ENCODE data around the gene RIIAD1.

DNA sequence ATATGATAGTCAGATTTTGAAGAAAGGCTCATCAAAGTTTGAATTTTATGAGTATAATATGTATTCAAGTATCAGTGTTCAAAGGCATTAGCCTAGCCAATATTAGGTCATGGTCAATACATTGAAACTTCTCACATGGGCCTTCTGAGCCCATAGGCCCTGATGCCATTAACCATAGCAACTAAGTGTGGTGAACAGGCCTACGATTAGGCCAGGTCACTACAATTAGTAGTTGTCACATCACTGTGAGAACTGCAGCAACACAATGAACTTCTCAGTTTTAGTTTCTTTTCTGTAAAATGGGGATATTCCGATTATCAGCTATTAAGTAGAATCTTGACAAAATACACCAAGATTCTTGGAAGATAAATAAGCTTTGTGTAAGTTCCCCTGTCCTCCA is 34.8 kb upstream of the RIIAD1 start:
- TF ChIP-seq, protein P1, sequence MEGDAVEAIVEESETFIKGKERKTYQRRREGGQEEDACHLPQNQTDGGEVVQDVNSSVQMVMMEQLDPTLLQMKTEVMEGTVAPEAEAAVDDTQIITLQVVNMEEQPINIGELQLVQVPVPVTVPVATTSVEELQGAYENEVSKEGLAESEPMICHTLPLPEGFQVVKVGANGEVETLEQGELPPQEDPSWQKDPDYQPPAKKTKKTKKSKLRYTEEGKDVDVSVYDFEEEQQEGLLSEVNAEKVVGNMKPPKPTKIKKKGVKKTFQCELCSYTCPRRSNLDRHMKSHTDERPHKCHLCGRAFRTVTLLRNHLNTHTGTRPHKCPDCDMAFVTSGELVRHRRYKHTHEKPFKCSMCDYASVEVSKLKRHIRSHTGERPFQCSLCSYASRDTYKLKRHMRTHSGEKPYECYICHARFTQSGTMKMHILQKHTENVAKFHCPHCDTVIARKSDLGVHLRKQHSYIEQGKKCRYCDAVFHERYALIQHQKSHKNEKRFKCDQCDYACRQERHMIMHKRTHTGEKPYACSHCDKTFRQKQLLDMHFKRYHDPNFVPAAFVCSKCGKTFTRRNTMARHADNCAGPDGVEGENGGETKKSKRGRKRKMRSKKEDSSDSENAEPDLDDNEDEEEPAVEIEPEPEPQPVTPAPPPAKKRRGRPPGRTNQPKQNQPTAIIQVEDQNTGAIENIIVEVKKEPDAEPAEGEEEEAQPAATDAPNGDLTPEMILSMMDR (IDR thresholded peaks at IDR 0.05), result no peak
- no peak for TF ChIP-seq EZH2phosphoT487 (IDR thresholded peaks at IDR 0.05; ENCODE audit: borderline replicate concordance, low read depth)
- TF ChIP-seq EP300 (IDR thresholded peaks at IDR 0.05; ENCODE audit: borderline replicate concordance in 1 of 2, low read depth in 1 of 2, low read length in 1 of 2), result no peak
- no peak for TF ChIP-seq POLR2AphosphoS5 (IDR thresholded peaks at IDR 0.05; ENCODE audit: low read depth, low read length)
- no peak for TF ChIP-seq RAD21 (IDR thresholded peaks at IDR 0.05; ENCODE audit: low read length)
- no peak for TF ChIP-seq GATA2 (CRISPR knock-in tag; IDR thresholded peaks at IDR 0.05)
- no peak for TF ChIP-seq RCOR1 (IDR thresholded peaks at IDR 0.05; ENCODE audit: low read length)

All from SK-N-SH (cell line).